Esophagus squamous epithelium (tissue), 5 donors: ENCODE measurements around the gene GNB2. TPM values are rescaled to one million over a fixed set of nuclear protein-coding genes. Genes with fewer than 3 reads are reported as not detected.

ENCODE experiments used
- DNase-seq: peaks from one replicate; lab custom pipeline; 2025; lab: John Stamatoyannopoulos, UW
- H3K27ac ChIP-seq, 4 donors: fragments of 200-600 bp; sonication (generic); one replicate each; pipeline ENCODE4 v1.5.1; 2016 to 2019; ENCODE audit warnings: mild to moderate bottlenecking in 1 of 4
- H3K27me3 ChIP-seq, 4 donors: fragments of 200-600 bp; sonication (generic); 1 replicate in 3 of 4; 2 replicates in 1 of 4; pipeline versions ENCODE4 v1.5.1 to v1.6.0; 2017 to 2021; ENCODE audit warnings: antibody characterized with exemption in 1 of 4
- H3K36me3 ChIP-seq, 3 donors: fragments of 200-600 bp; sonication (generic); one replicate each; pipeline ENCODE4 v1.5.1; 2016 to 2019
- H3K4me1 ChIP-seq, 3 donors: fragments of 200-600 bp; sonication (generic); one replicate each; pipeline ENCODE4 v1.5.1; 2017 to 2019
- H3K4me3 ChIP-seq, 4 donors: fragments of 200-600 bp; sonication (generic); 1 replicate in 3 of 4; 2 replicates in 1 of 4; pipeline ENCODE4 v1.5.1; 2016 to 2019; ENCODE audit warnings: mild to moderate bottlenecking in 2 of 4, moderate library complexity in 1 of 4
- H3K9me3 ChIP-seq, 3 donors: fragments of 200-600 bp; sonication (generic); one replicate each; pipeline ENCODE4 v1.5.1; 2016 to 2019
- CTCF ChIP-seq, 6 experiments: fragments of 450-650 bp in 4 of 6; fragments of 200-600 bp in 2 of 6; sonication (generic) in 2 of 6; IDR thresholded peaks; one replicate each; pipeline ENCODE4 v1.5.1; 2016 to 2019; ENCODE audit warnings: antibody characterized with exemption in 6 of 6, mild to moderate bottlenecking in 4 of 6, moderate library complexity in 4 of 6
- POLR2A ChIP-seq, 4 donors: fragments of 450-650 bp; IDR thresholded peaks; one replicate each; pipeline ENCODE4 v1.6.1; 2017; ENCODE audit warnings: antibody characterized with exemption in 4 of 4, mild to moderate bottlenecking in 4 of 4, moderate library complexity in 3 of 4
- WGBS, 2 donors: methylation state at CpG; one replicate each; pipeline ENCODE4 v1.1.5; 2018; 5-methylcytosine and 5-hydroxymethylcytosine counted together
- intact Hi-C: fragments of 100-400 bp; cut with DNase I; formaldehyde crosslinking; loops from one replicate; pipeline ENCODE4 v1.15.0; 2022
- total RNA-seq, 4 donors: library from RNA; depleted of rRNA; stranded (reverse); fragments of >200 nt; gene quantifications; one replicate each; pipeline ENCODE4 v1.1.0, GENCODE V29; 2016
- donor health status: DM: yes; HTN: yes; CAD: no.

The GNB2 gene
- total RNA-seq, 4 donors from 2014 or later: 186 to 306 (median 226) TPM

- no peaks in the 10 kb centered on the region for H3K36me3 ChIP-seq
- no peak for DNase-seq
- TF ChIP-seq POLR2A (IDR thresholded peaks at IDR 0.05) (no peak), CTCF (IDR thresholded peaks at IDR 0.05) (no peak)
- 100% methylated on average over 1 of the region's 21 CpGs; no CpG with 5 or more reads in 1 of the 2 donors for WGBS, 2 donors
- peak overlapping the region in 1 of 4 donors; percentile 49 for H3K27ac ChIP-seq
- H3K9me3 ChIP-seq: no peaks in the 10 kb centered on the region
- H3K4me1 ChIP-seq: peaks cover 4 to 20% (median 4%) of the 10 kb centered on the region in 3 donors
- peak overlapping the region in 1 of 4 donors; percentile 63 for H3K4me3 ChIP-seq
- H3K27me3 ChIP-seq: no peaks in the 10 kb centered on the region
- intact Hi-C loops: no loop called here
These were observed 46.3 kb upstream of the GNB2 start for GRCh38 chr7:100627238-100627549.

GRCh38 chr7:100629117-100629716 is 44.3 kb upstream of the GNB2 start:
- H3K4me1 ChIP-seq: peaks cover 10 to 32% (median 13%) of the 10 kb centered on the region in 3 donors
- TF ChIP-seq CTCF (IDR thresholded peaks at IDR 0.05): peak in 2 of 6 experiments; percentile 12 to 34
- no peak for TF ChIP-seq POLR2A (IDR thresholded peaks at IDR 0.05)
- H3K4me3 ChIP-seq: no peak overlapping the region
- WGBS, 2 donors: 79 to 88% methylated on average over 3 to 8 of the region's 11 CpGs
- peaks cover 0 to 12% (median 0%) of the 10 kb centered on the region in 4 donors for H3K27me3 ChIP-seq
- H3K36me3 ChIP-seq: no peaks in the 10 kb centered on the region
- DNase-seq: no peak
- no peaks in the 10 kb centered on the region for H3K9me3 ChIP-seq
- no peak overlapping the region for H3K27ac ChIP-seq
- intact Hi-C loops: no loop called here

- Histone ChIP-seq H3K4me1 (peaks cover 10 to 30% (median 13%) of the 10 kb centered on the region in 3 donors), H3K36me3 (no peaks in the 10 kb centered on the region), H3K4me3 (no peak overlapping the region), H3K9me3 (no peaks in the 10 kb centered on the region), H3K27me3 (peaks cover 0 to 20% (median 0%) of the 10 kb centered on the region in 4 donors), H3K27ac (no peak overlapping the region)
- intact Hi-C loops: no loop called here
- DNase-seq: no peak
- 88% methylated on average over 4 of the region's 4 CpGs; no CpG with 5 or more reads in 1 of the 2 donors for WGBS, 2 donors
- TF ChIP-seq CTCF (IDR thresholded peaks at IDR 0.05) (no peak), POLR2A (IDR thresholded peaks at IDR 0.05) (no peak)
These were observed 43.5 kb upstream of the GNB2 start for GRCh38 chr7:100630066-100630465.

GRCh38 chr7:100632951-100633717 is 40.4 kb upstream of the GNB2 start:
- TF ChIP-seq POLR2A (IDR thresholded peaks at IDR 0.05) (no peak), CTCF (IDR thresholded peaks at IDR 0.05) (peak in 5 of 6 experiments; percentile 39 to 55 (median 50))
- intact Hi-C loops: no loop called here
- peaks cover 0 to 20% (median 0%) of the 10 kb centered on the region in 4 donors for H3K27me3 ChIP-seq
- no peak for DNase-seq
- H3K4me1 ChIP-seq: peaks cover 6 to 15% (median 9%) of the 10 kb centered on the region in 3 donors
- 0 to 3% methylated on average over 9 to 11 of the region's 72 CpGs for WGBS, 2 donors
- no peaks in the 10 kb centered on the region for H3K36me3 ChIP-seq
- H3K27ac ChIP-seq: peak overlapping the region in 3 of 4 donors; percentile 1 to 34 (median 26)
- peak overlapping the region; percentile 40 to 75 (median 53) for H3K4me3 ChIP-seq
- H3K9me3 ChIP-seq: no peaks in the 10 kb centered on the region

- no peak for DNase-seq
- Histone ChIP-seq H3K9me3 (no peaks in the 10 kb centered on the region), H3K27me3 (peaks cover 0 to 34% (median 0%) of the 10 kb centered on the region in 4 donors), H3K4me3 (no peak overlapping the region), H3K27ac (no peak overlapping the region), H3K36me3 (no peaks in the 10 kb centered on the region), H3K4me1 (peaks cover 0 to 13% (median 0%) of the 10 kb centered on the region in 3 donors)
- intact Hi-C loops: no loop called here
- TF ChIP-seq CTCF (IDR thresholded peaks at IDR 0.05) (no peak), POLR2A (IDR thresholded peaks at IDR 0.05) (no peak)
- whole genome bisulfite sequencing, 2 donors: 76 to 85% methylated on average over 14 to 16 of the region's 17 CpGs
These were observed 33.5 kb upstream of the GNB2 start for GRCh38 chr7:100639995-100640516.
